Neuronal stem cell (in vitro differentiated cells): Measurements from ENCODE around the gene SSRP1.

ENCODE experiments used
- DNase-seq: peaks from one replicate; pipeline ENCODE4 v3.0.0-alpha.2; 2013; ENCODE audit warnings: low spot score
- H2AFZ ChIP-seq: one replicate; pipeline ENCODE4 v1.6.1; 2013; ENCODE audit warnings: mild to moderate bottlenecking, low read length, inconsistent platforms
- H2AK5ac ChIP-seq: 2 replicates; pipeline ENCODE4 v1.6.1; 2013; ENCODE audit warnings: low read depth, mild to moderate bottlenecking, inconsistent platforms, low read length, moderate library complexity, mixed read lengths
- H2BK120ac ChIP-seq: 2 replicates; pipeline ENCODE4 v1.6.1; 2013; ENCODE audit warnings: low read depth, mild to moderate bottlenecking, inconsistent platforms, low read length, moderate library complexity, mixed read lengths
- H2BK12ac ChIP-seq: one replicate; pipeline ENCODE4 v1.6.1; 2013; ENCODE audit warnings: low read length, inconsistent platforms
- H2BK15ac ChIP-seq: 2 replicates; pipeline ENCODE4 v1.6.1; 2013; ENCODE audit warnings: mild to moderate bottlenecking, low read length, inconsistent platforms, mixed read lengths
- H2BK5ac ChIP-seq: one replicate; pipeline ENCODE4 v1.6.1; 2013; ENCODE audit warnings: inconsistent platforms, mild to moderate bottlenecking, low read length, moderate library complexity
- H3K14ac ChIP-seq: one replicate; pipeline ENCODE4 v1.6.1; 2013; ENCODE audit warnings: low read length, inconsistent platforms
- H3K18ac ChIP-seq: 2 replicates; pipeline ENCODE4 v1.6.1; 2013; ENCODE audit warnings: low read length, inconsistent platforms
- H3K23ac ChIP-seq: 2 replicates; pipeline ENCODE4 v1.6.1; 2013; ENCODE audit warnings: low read depth, mild to moderate bottlenecking, mixed read lengths, low read length, inconsistent platforms; ENCODE audit not compliant: poor library complexity
- H3K27ac ChIP-seq: replicated peaks from 3 replicates; pipeline ENCODE4 v1.5.1; 2013; ENCODE audit warnings: low read length, inconsistent platforms
- H3K27me3 ChIP-seq, 3 experiments: 2 replicates each; pipeline ENCODE4 v1.6.1; 2013; ENCODE audit warnings: low read length in 3 of 3, mild to moderate bottlenecking in 2 of 3, inconsistent platforms in 1 of 3, low read depth in 1 of 3, mixed read lengths in 1 of 3, moderate library complexity in 1 of 3; ENCODE audit not compliant: control insufficient read depth in 3 of 3, insufficient read depth in 3 of 3
- H3K36me3 ChIP-seq, 2 donors: replicated peaks in 1 of 2; 2 replicates each; pipeline ENCODE4 v1.6.1; 2013; ENCODE audit warnings: low read length in 2 of 2; ENCODE audit not compliant: control insufficient read depth in 2 of 2, insufficient read depth in 2 of 2
- H3K4ac ChIP-seq: 2 replicates; pipeline ENCODE4 v1.6.1; 2013; ENCODE audit warnings: inconsistent platforms, mild to moderate bottlenecking, low read length, moderate library complexity
- H3K4me1 ChIP-seq, 2 donors: 1 replicate in 1 of 2; 2 replicates in 1 of 2; pipeline ENCODE4 v1.6.1; 2013; ENCODE audit warnings: low read length in 2 of 2, low read depth in 1 of 2; ENCODE audit not compliant: control insufficient read depth in 2 of 2, insufficient read depth in 1 of 2
- H3K4me2 ChIP-seq: one replicate; pipeline ENCODE4 v1.6.1; 2013; ENCODE audit warnings: mild to moderate bottlenecking, low read length, inconsistent platforms; ENCODE audit not compliant: insufficient read depth, poor library complexity, severe bottlenecking
- H3K4me3 ChIP-seq, 2 donors: 2 replicates each; pipeline ENCODE4 v1.5.1; 2013; ENCODE audit warnings: low read length in 2 of 2, mild to moderate bottlenecking in 2 of 2, inconsistent platforms in 1 of 2, moderate library complexity in 1 of 2
- H3K79me1 ChIP-seq: one replicate; pipeline ENCODE4 v1.6.1; 2013; ENCODE audit warnings: low read depth, mild to moderate bottlenecking, inconsistent platforms, low read length, moderate library complexity
- H3K9ac ChIP-seq: one replicate; pipeline ENCODE4 v1.6.1; 2013; ENCODE audit warnings: mild to moderate bottlenecking, low read depth, low read length, inconsistent platforms; ENCODE audit not compliant: poor library complexity
- H3K9me3 ChIP-seq, 2 donors: replicated peaks in 1 of 2; 2 replicates each; pipeline versions ENCODE3 to v1.6.1; 2013; ENCODE audit warnings: low read length in 2 of 2, mild to moderate bottlenecking in 2 of 2, inconsistent platforms in 1 of 2, low read depth in 1 of 2, mixed read lengths in 1 of 2, moderate library complexity in 1 of 2; ENCODE audit not compliant: control insufficient read depth in 2 of 2, insufficient read depth in 1 of 2
- H4K8ac ChIP-seq: one replicate; pipeline ENCODE4 v1.6.1; 2013; ENCODE audit warnings: low read depth, mild to moderate bottlenecking, inconsistent platforms, low read length, moderate library complexity
- H4K91ac ChIP-seq: one replicate; pipeline ENCODE4 v1.6.1; 2013; ENCODE audit warnings: low read length, low read depth, mild to moderate bottlenecking, inconsistent platforms; ENCODE audit not compliant: poor library complexity
- WGBS, 2 donors: extraction: QIAGEN DNeasy Blood & Tissue Kit; methylation state at CpG; one replicate each; pipeline ENCODE4 v1.1.7; 2013; ENCODE audit warnings: missing lambda C conversion rate in 2 of 2, mixed read lengths in 1 of 2; ENCODE audit not compliant: insufficient read length in 2 of 2, insufficient replicate concordance in 1 of 2; ENCODE audit errors: extremely low coverage in 2 of 2; 5-methylcytosine and 5-hydroxymethylcytosine counted together

Gene SSRP1

GRCh38 chr11:57353852-57354251, 18.2 kb upstream of the SSRP1 start:
- Histone ChIP-seq H3K79me1 (no peaks in the 10 kb centered on the region), H3K14ac (no peak overlapping the region), H4K8ac (no peak overlapping the region), H2BK15ac (no peak overlapping the region), H2AFZ (peak overlapping the region; percentile 82), H2AK5ac (no peak overlapping the region), H3K4ac (no peak overlapping the region), H2BK5ac (no peak overlapping the region), H3K23ac (no peak overlapping the region), H3K4me2 (no peak overlapping the region), H3K18ac (no peak overlapping the region), H2BK120ac (no peak overlapping the region), H2BK12ac (no peak overlapping the region), H3K36me3 (no peaks in the 10 kb centered on the region), H3K27me3 (peaks cover 0 to 13% (median 0%) of the 10 kb centered on the region in 3 experiments), H3K4me1 (peaks cover 13 to 15% of the 10 kb centered on the region in 2 donors), H3K4me3 (no peak overlapping the region), H3K9me3 (peaks cover 0 to 8% of the 10 kb centered on the region in 2 donors), H3K9ac (no peak overlapping the region), H3K27ac (no peak overlapping the region), H4K91ac (no peak overlapping the region)
- no CpG with 5 or more reads among the region's 4 CpGs for WGBS, 2 donors
- DNase-seq, result no peak

- no CpG with 5 or more reads among the region's 4 CpGs for WGBS, 2 donors
- Histone ChIP-seq H3K4me1 (peaks cover 12 to 15% of the 10 kb centered on the region in 2 donors), H2BK15ac (no peak overlapping the region), H2BK5ac (no peak overlapping the region), H3K27ac (no peak overlapping the region), H3K4me3 (peak overlapping the region in 1 of 2 donors; percentile 3), H3K27me3 (peaks cover 0 to 12% (median 0%) of the 10 kb centered on the region in 3 experiments), H3K4ac (no peak overlapping the region), H3K23ac (no peak overlapping the region), H3K4me2 (no peak overlapping the region), H3K9ac (no peak overlapping the region), H3K36me3 (no peaks in the 10 kb centered on the region), H3K9me3 (peaks cover 0 to 8% of the 10 kb centered on the region in 2 donors), H3K79me1 (no peaks in the 10 kb centered on the region), H2BK12ac (no peak overlapping the region), H2BK120ac (no peak overlapping the region), H4K91ac (no peak overlapping the region), H2AFZ (peak overlapping the region; percentile 82), H3K18ac (no peak overlapping the region), H4K8ac (no peak overlapping the region), H2AK5ac (no peak overlapping the region), H3K14ac (no peak overlapping the region)
- no peak for DNase-seq
Measured at GRCh38 chr11:57353446-57353845, 17.8 kb upstream of the SSRP1 start.

GRCh38 chr11:57353036-57353435, 17.3 kb upstream of the SSRP1 start:
- no peak overlapping the region for H4K8ac ChIP-seq
- DNase-seq, result no peak
- H3K14ac ChIP-seq, result no peak overlapping the region
- no peak overlapping the region for H3K4me2 ChIP-seq
- H3K36me3 ChIP-seq, result no peaks in the 10 kb centered on the region
- H2AFZ ChIP-seq, result peak overlapping the region; percentile 82
- no peak overlapping the region for H2AK5ac ChIP-seq
- H3K79me1 ChIP-seq, result no peaks in the 10 kb centered on the region
- no peak overlapping the region for H2BK5ac ChIP-seq
- H2BK120ac ChIP-seq, result no peak overlapping the region
- WGBS, 2 donors, result no CpG with 5 or more reads among the region's 5 CpGs
- peaks cover 12 to 15% of the 10 kb centered on the region in 2 donors for H3K4me1 ChIP-seq
- H3K4ac ChIP-seq, result no peak overlapping the region
- peaks cover 0 to 8% of the 10 kb centered on the region in 2 donors for H3K9me3 ChIP-seq
- H3K18ac ChIP-seq, result peak overlapping the region; percentile 11
- H4K91ac ChIP-seq, result no peak overlapping the region
- no peak overlapping the region for H3K9ac ChIP-seq
- H3K23ac ChIP-seq, result no peak overlapping the region
- H3K27me3 ChIP-seq, result peaks cover 0 to 12% (median 0%) of the 10 kb centered on the region in 3 experiments
- no peak overlapping the region for H2BK15ac ChIP-seq
- no peak overlapping the region for H3K27ac ChIP-seq
- H2BK12ac ChIP-seq, result no peak overlapping the region
- H3K4me3 ChIP-seq, result no peak overlapping the region

GRCh38 chr11:57349491-57350274, 14.0 kb upstream of the SSRP1 start:
- Histone ChIP-seq H3K4me2 (no peak overlapping the region), H3K14ac (no peak overlapping the region), H2BK5ac (peak overlapping the region; percentile 15), H4K91ac (no peak overlapping the region), H3K18ac (peak overlapping the region; percentile 69), H2AFZ (peak overlapping the region; percentile 86), H3K4me1 (peaks cover 12 to 17% of the 10 kb centered on the region in 2 donors), H3K4me3 (no peak overlapping the region), H2BK120ac (peak overlapping the region; percentile 13), H4K8ac (no peak overlapping the region), H3K9ac (no peak overlapping the region), H3K4ac (no peak overlapping the region), H3K27ac (no peak overlapping the region), H2BK12ac (no peak overlapping the region), H3K36me3 (no peaks in the 10 kb centered on the region), H2AK5ac (no peak overlapping the region), H3K9me3 (peaks cover 0 to 8% of the 10 kb centered on the region in 2 donors), H3K27me3 (peaks cover 0 to 12% (median 0%) of the 10 kb centered on the region in 3 experiments), H3K79me1 (no peaks in the 10 kb centered on the region), H3K23ac (no peak overlapping the region), H2BK15ac (no peak overlapping the region)
- WGBS, 2 donors, result no CpG with 5 or more reads among the region's 31 CpGs
- peak; percentile 76 for DNase-seq
